Heart left ventricle (tissue), 13 donors: ENCODE measurements around the gene DDRGK1.

ENCODE experiments used
- POLR2A ChIP-seq, 2 donors: fragments of 450-650 bp; IDR thresholded peaks; one replicate each; pipeline ENCODE4 v1.6.1; 2017; ENCODE audit warnings: antibody characterized with exemption in 2 of 2, mild to moderate bottlenecking in 2 of 2, moderate library complexity in 2 of 2
- TF ChIP-seq, protein P1 (sequence below), 12 donors: fragments of 200-600 bp; sonication (generic) in 4 of 12; IDR thresholded peaks; one replicate each; pipeline versions ENCODE4 v1.5.0 to v1.8.0; 2018 to 2022; ENCODE audit warnings: antibody characterized with exemption in 12 of 12, mild to moderate bottlenecking in 5 of 12
- donor health status: ischemic (EF 13 %, LVEDD 7.1; RV severe dilation, severe dysfunction).
- donor health status: DM: no; HTN: yes; CAD: no.
- donor health status: DM: no; HTN: no; CAD: no.
- donor health status: ischemic (EF 25% LVEDD 6.9; RV normal size, moderate dysfunction).
- donor health status: ischemic (EF 25% LVEDD 5.7; RV mildly dilated, moderate dysfunction).
- donor health status: ischemic (EF 35%, LVEDD 5.7; RV mildly dilated, moderate dysfunction).
- donor health status: nonischemic (EF 11% LVEDD 7.7; RV severe dilation, severe dysfunction).
- donor health status: DM: yes; HTN: yes; CAD: no.
- donor health status: PGD.
- donor health status: ischemic (EF 29% LVEDD 5.4; RV normal size, mild dysfunction).
- donor health status: nonischemic (EF 23%, LVEDD 6.1; RV moderate dilation, normal function).

DNA sequence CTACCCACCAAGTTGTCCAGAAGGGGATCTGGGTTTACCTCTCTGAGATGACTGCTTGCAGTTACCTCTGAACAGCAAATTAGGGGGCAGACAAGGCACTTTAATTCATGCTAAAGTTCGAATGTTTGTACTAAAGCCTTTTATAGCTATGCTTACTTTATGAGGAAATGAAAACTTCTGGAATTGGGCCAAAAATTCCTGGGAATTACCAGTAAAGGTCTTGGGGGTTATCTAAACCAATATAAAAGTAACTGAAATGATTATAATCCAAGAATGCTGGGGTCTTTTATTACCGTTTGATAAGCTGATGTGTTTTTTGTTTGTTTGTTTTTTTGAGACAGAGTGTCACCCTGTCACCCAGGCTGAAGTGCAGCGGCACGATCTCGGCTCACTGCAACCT, 23.2 kb downstream of the DDRGK1 start:
- TF ChIP-seq, protein P1, sequence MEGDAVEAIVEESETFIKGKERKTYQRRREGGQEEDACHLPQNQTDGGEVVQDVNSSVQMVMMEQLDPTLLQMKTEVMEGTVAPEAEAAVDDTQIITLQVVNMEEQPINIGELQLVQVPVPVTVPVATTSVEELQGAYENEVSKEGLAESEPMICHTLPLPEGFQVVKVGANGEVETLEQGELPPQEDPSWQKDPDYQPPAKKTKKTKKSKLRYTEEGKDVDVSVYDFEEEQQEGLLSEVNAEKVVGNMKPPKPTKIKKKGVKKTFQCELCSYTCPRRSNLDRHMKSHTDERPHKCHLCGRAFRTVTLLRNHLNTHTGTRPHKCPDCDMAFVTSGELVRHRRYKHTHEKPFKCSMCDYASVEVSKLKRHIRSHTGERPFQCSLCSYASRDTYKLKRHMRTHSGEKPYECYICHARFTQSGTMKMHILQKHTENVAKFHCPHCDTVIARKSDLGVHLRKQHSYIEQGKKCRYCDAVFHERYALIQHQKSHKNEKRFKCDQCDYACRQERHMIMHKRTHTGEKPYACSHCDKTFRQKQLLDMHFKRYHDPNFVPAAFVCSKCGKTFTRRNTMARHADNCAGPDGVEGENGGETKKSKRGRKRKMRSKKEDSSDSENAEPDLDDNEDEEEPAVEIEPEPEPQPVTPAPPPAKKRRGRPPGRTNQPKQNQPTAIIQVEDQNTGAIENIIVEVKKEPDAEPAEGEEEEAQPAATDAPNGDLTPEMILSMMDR (IDR thresholded peaks at IDR 0.05): no peak
- TF ChIP-seq POLR2A (IDR thresholded peaks at IDR 0.05): no peak
